ENCODE measurements around the gene PGAM1. TPM values are rescaled to one million over a fixed set of nuclear protein-coding genes. Genes with fewer than 3 reads are reported as not detected.
A peak's percentile ranks its signal among the peaks of the same experiment; 100 is the strongest.

The PGAM1 gene
- total RNA-seq, 2 donors from 2014 or later: 392 to 453 TPM

- DNase-seq: no peak
- Histone ChIP-seq H3K4me3 (no peak overlapping the region), H3K27ac (no peak overlapping the region), H3K9ac (ENCODE audit: low read depth in 2 of 2, low read length in 2 of 2) (no peak overlapping the region), H3K36me3 (peaks cover 37% of the 10 kb centered on the region), H3K27me3 (no peaks in the 10 kb centered on the region), H3K9me3 (no peaks in the 10 kb centered on the region), H3K4me1 (no peaks in the 10 kb centered on the region)
- TF ChIP-seq, protein P1, sequence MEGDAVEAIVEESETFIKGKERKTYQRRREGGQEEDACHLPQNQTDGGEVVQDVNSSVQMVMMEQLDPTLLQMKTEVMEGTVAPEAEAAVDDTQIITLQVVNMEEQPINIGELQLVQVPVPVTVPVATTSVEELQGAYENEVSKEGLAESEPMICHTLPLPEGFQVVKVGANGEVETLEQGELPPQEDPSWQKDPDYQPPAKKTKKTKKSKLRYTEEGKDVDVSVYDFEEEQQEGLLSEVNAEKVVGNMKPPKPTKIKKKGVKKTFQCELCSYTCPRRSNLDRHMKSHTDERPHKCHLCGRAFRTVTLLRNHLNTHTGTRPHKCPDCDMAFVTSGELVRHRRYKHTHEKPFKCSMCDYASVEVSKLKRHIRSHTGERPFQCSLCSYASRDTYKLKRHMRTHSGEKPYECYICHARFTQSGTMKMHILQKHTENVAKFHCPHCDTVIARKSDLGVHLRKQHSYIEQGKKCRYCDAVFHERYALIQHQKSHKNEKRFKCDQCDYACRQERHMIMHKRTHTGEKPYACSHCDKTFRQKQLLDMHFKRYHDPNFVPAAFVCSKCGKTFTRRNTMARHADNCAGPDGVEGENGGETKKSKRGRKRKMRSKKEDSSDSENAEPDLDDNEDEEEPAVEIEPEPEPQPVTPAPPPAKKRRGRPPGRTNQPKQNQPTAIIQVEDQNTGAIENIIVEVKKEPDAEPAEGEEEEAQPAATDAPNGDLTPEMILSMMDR (IDR thresholded peaks at IDR 0.05): no peak
- intact Hi-C loops (cut with DNase I): no loop called here
Measured at GRCh38 chr10:97459111-97459510, 33.1 kb downstream of the PGAM1 start.

DNA sequence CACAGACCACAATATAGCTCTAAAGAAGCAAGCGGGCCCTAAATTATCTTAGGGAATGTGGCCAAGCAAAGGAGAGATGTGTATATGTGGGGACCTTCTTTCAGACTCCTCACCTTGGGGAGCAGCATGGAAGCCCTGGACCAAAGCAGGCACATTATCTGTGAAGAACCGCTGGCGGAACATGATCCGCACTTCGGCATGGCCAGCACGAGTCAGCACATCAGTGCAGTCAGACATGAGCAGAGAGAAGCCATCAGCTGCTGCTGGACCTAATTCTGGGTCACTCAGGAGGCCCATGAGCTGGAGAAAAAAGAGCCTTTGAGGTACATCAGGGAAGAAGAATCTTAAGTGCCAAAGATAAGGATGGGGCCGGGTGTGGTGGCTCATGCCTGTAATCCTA is 33.9 kb downstream of the PGAM1 start:
- TF ChIP-seq, protein P1 (IDR thresholded peaks at IDR 0.05): no peak
- H3K9ac ChIP-seq (ENCODE audit: low read depth in 2 of 2, low read length in 2 of 2): no peak overlapping the region
- H3K27ac ChIP-seq: no peak overlapping the region
- H3K4me3 ChIP-seq: no peak overlapping the region
- H3K27me3 ChIP-seq: no peaks in the 10 kb centered on the region
- DNase-seq: no peak
- no peaks in the 10 kb centered on the region for H3K9me3 ChIP-seq
- H3K4me1 ChIP-seq: no peaks in the 10 kb centered on the region
- intact Hi-C loops (cut with DNase I): loop anchor here (5.0 kb wide), 1 partner anchor 92 kb away; no protein-coding TSS in a partner anchor
- peaks cover 37% of the 10 kb centered on the region for H3K36me3 ChIP-seq

GRCh38 chr10:97462309-97462708 is 36.3 kb downstream of the PGAM1 start:
- H3K36me3 ChIP-seq: peaks cover 32% of the 10 kb centered on the region
- H3K27me3 ChIP-seq: no peaks in the 10 kb centered on the region
- intact Hi-C loops (cut with DNase I): loop anchor here (5.0 kb wide), 1 partner anchor 90 kb away; no protein-coding TSS in a partner anchor
- no peaks in the 10 kb centered on the region for H3K9me3 ChIP-seq
- no peak for DNase-seq
- no peaks in the 10 kb centered on the region for H3K4me1 ChIP-seq
- TF ChIP-seq, protein P1 (IDR thresholded peaks at IDR 0.05): no peak
- no peak overlapping the region for H3K9ac ChIP-seq (ENCODE audit: low read depth in 2 of 2, low read length in 2 of 2)
- H3K27ac ChIP-seq: no peak overlapping the region
- no peak overlapping the region for H3K4me3 ChIP-seq

DNA sequence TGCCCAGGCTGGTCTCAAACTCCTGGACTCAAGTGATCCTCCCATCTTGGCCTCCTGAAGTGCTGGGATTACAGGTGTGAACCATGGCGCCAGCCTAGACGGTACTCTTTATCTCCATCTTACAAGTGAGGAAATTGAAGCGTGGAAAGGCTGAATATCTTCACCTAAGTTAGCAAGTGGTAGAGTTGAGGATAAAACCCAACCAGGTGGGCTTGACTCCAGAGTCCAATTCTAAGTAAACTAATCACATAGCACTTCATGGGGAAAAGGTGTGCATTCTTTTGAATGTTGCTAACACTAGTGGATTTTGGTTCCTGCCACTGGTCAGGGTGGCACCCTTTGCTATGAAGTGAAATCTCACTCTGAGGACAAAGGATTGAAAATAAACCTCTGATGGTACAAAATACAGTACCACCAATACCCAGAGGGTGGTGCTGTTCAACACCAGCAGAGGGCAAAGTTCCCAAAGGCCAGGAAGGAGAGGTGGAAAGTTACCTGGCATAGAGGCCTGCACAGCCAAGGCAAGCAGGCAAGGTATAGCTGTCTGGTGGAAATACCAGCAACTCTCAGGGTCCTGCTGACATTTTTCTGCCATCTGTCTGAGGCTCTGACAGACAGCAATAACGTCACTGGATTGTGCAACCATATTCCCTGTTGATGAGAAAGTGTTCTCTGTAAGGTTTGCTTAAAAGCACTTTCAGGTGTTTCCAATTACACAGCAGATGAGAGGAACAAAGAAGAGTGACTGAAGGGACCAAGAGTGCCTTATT is 37.6 kb downstream of the PGAM1 start:
- Histone ChIP-seq H3K27me3 (no peaks in the 10 kb centered on the region), H3K36me3 (peaks cover 25% of the 10 kb centered on the region), H3K4me3 (no peak overlapping the region), H3K4me1 (no peaks in the 10 kb centered on the region), H3K27ac (no peak overlapping the region), H3K9ac (ENCODE audit: low read depth in 2 of 2, low read length in 2 of 2) (no peak overlapping the region), H3K9me3 (no peaks in the 10 kb centered on the region)
- TF ChIP-seq, protein P1 (IDR thresholded peaks at IDR 0.05): peak; percentile 87
- intact Hi-C loops (cut with DNase I): loop anchor here (5.0 kb wide), 1 partner anchor 89 kb away; no protein-coding TSS in a partner anchor
- DNase-seq: peak; percentile 53

DNA sequence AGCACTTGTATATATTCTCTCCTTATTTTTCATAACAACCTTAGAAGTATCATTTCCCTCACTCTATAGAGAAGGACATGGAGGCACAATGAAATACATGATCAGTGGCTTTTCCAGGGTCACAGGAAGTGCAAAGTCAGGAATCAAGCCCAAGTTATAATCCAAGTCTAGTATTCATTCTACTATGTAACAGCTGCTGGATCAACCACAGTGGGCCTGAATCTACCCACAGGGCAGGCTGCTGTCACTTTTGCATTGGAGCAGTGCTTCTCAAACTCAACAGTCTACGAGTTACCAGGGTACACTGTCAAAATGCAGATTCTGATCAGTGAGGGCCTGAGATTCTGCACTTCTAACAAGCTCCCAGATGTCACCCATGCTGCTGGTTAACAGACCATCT is 38.2 kb downstream of the PGAM1 start:
- peaks cover 18% of the 10 kb centered on the region for H3K36me3 ChIP-seq
- H3K27ac ChIP-seq: no peak overlapping the region
- no peak for DNase-seq
- no peak overlapping the region for H3K9ac ChIP-seq (ENCODE audit: low read depth in 2 of 2, low read length in 2 of 2)
- intact Hi-C loops (cut with DNase I): loop anchor here (5.0 kb wide), 1 partner anchor 88 kb away; no protein-coding TSS in a partner anchor
- no peaks in the 10 kb centered on the region for H3K4me1 ChIP-seq
- H3K9me3 ChIP-seq: no peaks in the 10 kb centered on the region
- no peak overlapping the region for H3K4me3 ChIP-seq
- TF ChIP-seq, protein P1 (IDR thresholded peaks at IDR 0.05): no peak
- H3K27me3 ChIP-seq: no peaks in the 10 kb centered on the region

Measured in colonic mucosa (tissue), 4 donors.